Stimulated activated CD8-positive, alpha-beta memory T cell treated with anti-CD3 and anti-CD28 coated beads, Interleukin-2, amount 100 ng/mL, for 48 hours (primary cell): ENCODE results near the gene DCC.

Source experiments
- DNase-seq, 2 donors: peaks; one replicate each; pipeline ENCODE4 v3.0.0-alpha.2; 2020; ENCODE audit warnings: low read depth in 2 of 2

Gene DCC

GRCh38 chr18:52598921-52599320 is 258.9 kb downstream of the DCC start:
- DNase-seq, result no peak

- DNase-seq, result no peak
Measured at GRCh38 chr18:52602820-52603219, 262.8 kb downstream of the DCC start.

GRCh38 chr18:52605345-52605744 is 265.3 kb downstream of the DCC start:
- DNase-seq, result no peak

GRCh38 chr18:52607985-52608384 is 268.0 kb downstream of the DCC start:
- DNase-seq, result no peak

GRCh38 chr18:52610451-52611115 is 270.6 kb downstream of the DCC start:
- DNase-seq, result no peak

GRCh38 chr18:52612406-52612805 is 272.4 kb downstream of the DCC start:
- no peak for DNase-seq

- no peak for DNase-seq
Measured at GRCh38 chr18:52615321-52615720, 275.3 kb downstream of the DCC start.

- no peak for DNase-seq
Measured at GRCh38 chr18:52615943-52616342, 275.9 kb downstream of the DCC start.

GRCh38 chr18:52617931-52618330 is 277.9 kb downstream of the DCC start:
- no peak for DNase-seq

- DNase-seq, result no peak
Measured at GRCh38 chr18:52620926-52621439, 281.0 kb downstream of the DCC start.

GRCh38 chr18:52624702-52625101 is 284.7 kb downstream of the DCC start:
- DNase-seq, result no peak

- no peak for DNase-seq
Measured at GRCh38 chr18:52636536-52636935, 296.5 kb downstream of the DCC start.

GRCh38 chr18:52648201-52648600 is 308.2 kb downstream of the DCC start:
- DNase-seq, result no peak

GRCh38 chr18:52652391-52652790 is 312.4 kb downstream of the DCC start:
- DNase-seq, result no peak

GRCh38 chr18:52657043-52657805 is 317.2 kb downstream of the DCC start:
- DNase-seq, result no peak

- no peak for DNase-seq
Measured at GRCh38 chr18:52667463-52668065, 327.6 kb downstream of the DCC start.

- DNase-seq, result no peak
Measured at GRCh38 chr18:52670896-52671295, 330.9 kb downstream of the DCC start.

GRCh38 chr18:52678034-52678433 is 338.0 kb downstream of the DCC start:
- DNase-seq, result no peak

- DNase-seq, result no peak
Measured at GRCh38 chr18:52678551-52678950, 338.6 kb downstream of the DCC start.

GRCh38 chr18:52679354-52679753 is 339.4 kb downstream of the DCC start:
- DNase-seq, result no peak

- DNase-seq, result no peak
Measured at GRCh38 chr18:52682260-52682659, 342.3 kb downstream of the DCC start.

GRCh38 chr18:52685316-52685715 is 345.3 kb downstream of the DCC start:
- no peak for DNase-seq

- DNase-seq, result no peak
Measured at GRCh38 chr18:52691841-52692240, 351.8 kb downstream of the DCC start.
